NCI-H774 (cell line): ENCODE data around the gene ADCY3.
"Not testable (repeated sequence)": the region's sequence is repeated elsewhere in the genome, so short reads cannot be mapped to it uniquely, and the experiment has no call there.

ENCODE experiments used
- DNase-seq: peaks from one replicate; lab custom pipeline; 2025; lab: John Stamatoyannopoulos, UW

Gene ADCY3

GRCh38 chr2:24809316-24810007, 110.6 kb downstream of the ADCY3 start:
- no peak for DNase-seq

GRCh38 chr2:24806661-24807036, 113.4 kb downstream of the ADCY3 start:
- no peak for DNase-seq

- not testable (repeated sequence) for DNase-seq
Observed at GRCh38 chr2:24805811-24806660, 114.0 kb downstream of the ADCY3 start.

GRCh38 chr2:24800487-24800886, 119.5 kb downstream of the ADCY3 start:
- not testable (repeated sequence) for DNase-seq

- DNase-seq, result no peak
Observed at GRCh38 chr2:24797644-24798043, 122.4 kb downstream of the ADCY3 start.

GRCh38 chr2:24793761-24794435, 126.1 kb downstream of the ADCY3 start:
- DNase-seq, result no peak

- DNase-seq, result peak; percentile 94
Observed at GRCh38 chr2:24792874-24793760, 126.9 kb downstream of the ADCY3 start, which contains the start of the genes CENPO and PTRHD1. TSS of gene CENPO (plus strand) at chr2:24793425. CDS start at chr2:24793920, 495 bp downstream. TSS of gene PTRHD1 (minus strand) at chr2:24793391. CDS start at chr2:24793377, 14 bp downstream.

- no peak for DNase-seq
Observed at GRCh38 chr2:24792542-24792873, 127.5 kb downstream of the ADCY3 start.

GRCh38 chr2:24791452-24791851, 128.6 kb downstream of the ADCY3 start:
- DNase-seq, result no peak

GRCh38 chr2:24788816-24789215, 131.2 kb downstream of the ADCY3 start:
- no peak for DNase-seq

- DNase-seq, result no peak
Observed at GRCh38 chr2:24787532-24787931, 132.5 kb downstream of the ADCY3 start.

GRCh38 chr2:24785671-24786321, 134.2 kb downstream of the ADCY3 start:
- no peak for DNase-seq

GRCh38 chr2:24783641-24784040, 136.4 kb downstream of the ADCY3 start:
- DNase-seq, result no peak

- no peak for DNase-seq
Observed at GRCh38 chr2:24779116-24779515, 140.9 kb downstream of the ADCY3 start.

- DNase-seq, result no peak
Observed at GRCh38 chr2:24774373-24774772, 145.7 kb downstream of the ADCY3 start.

GRCh38 chr2:24771764-24772586, 148.1 kb downstream of the ADCY3 start:
- no peak for DNase-seq

- DNase-seq, result no peak
Observed at GRCh38 chr2:24771061-24771460, 149.0 kb downstream of the ADCY3 start.
